Osteoblast (primary cell): ENCODE results near the gene UGT1A3. TPM values are rescaled to one million over a fixed set of nuclear protein-coding genes. Genes with fewer than 3 reads are reported as not detected.
"Not testable (repeated sequence)": the region's sequence is repeated elsewhere in the genome, so short reads cannot be mapped to it uniquely, and the experiment has no call there.

ENCODE experiments used
- DNase-seq: peaks from one replicate; pipeline ENCODE4 v3.0.0; 2011; ENCODE audit warnings: low spot score, mixed read lengths; ENCODE audit not compliant: insufficient read length; ENCODE audit errors: missing footprints
- H2AFZ ChIP-seq: 2 replicates; pipeline ENCODE4 v1.6.0; 2011; ENCODE audit warnings: mild to moderate bottlenecking, low read length
- H3K27ac ChIP-seq: 2 replicates; pipeline ENCODE4 v1.5.1; 2011; ENCODE audit warnings: mild to moderate bottlenecking, low read depth, low read length, moderate library complexity
- H3K27me3 ChIP-seq: 2 replicates; pipeline ENCODE4 v1.6.0; 2012; ENCODE audit warnings: mild to moderate bottlenecking, control low read depth, inconsistent platforms, low read length, moderate library complexity; ENCODE audit not compliant: insufficient read depth
- H3K36me3 ChIP-seq: 2 replicates; pipeline ENCODE4 v1.5.1; 2011; ENCODE audit warnings: mild to moderate bottlenecking, low read length, control low read depth, moderate library complexity; ENCODE audit not compliant: insufficient read depth
- H3K4me1 ChIP-seq: 2 replicates; pipeline ENCODE4 v1.5.1; 2011; ENCODE audit warnings: mild to moderate bottlenecking, low read length, control low read depth, moderate library complexity; ENCODE audit not compliant: insufficient read depth
- H3K4me2 ChIP-seq: 2 replicates; pipeline ENCODE4 v1.6.0; 2011; ENCODE audit warnings: mild to moderate bottlenecking, low read length; ENCODE audit not compliant: insufficient read depth
- H3K4me3 ChIP-seq: fragments of 200-600 bp; sonication (generic); 3 replicates; pipeline ENCODE4 v1.5.1; 2012; ENCODE audit warnings: mild to moderate bottlenecking, low read length, inconsistent platforms; ENCODE audit not compliant: insufficient read depth
- H3K79me2 ChIP-seq: 2 replicates; pipeline ENCODE4 v1.6.0; 2012; ENCODE audit warnings: mild to moderate bottlenecking, low read length, control low read depth, inconsistent platforms; ENCODE audit not compliant: insufficient read depth
- H3K9me3 ChIP-seq: 2 replicates; pipeline ENCODE4 v1.5.1; 2011; ENCODE audit warnings: low read depth, low read length, control low read depth
- H4K20me1 ChIP-seq: 2 replicates; pipeline ENCODE4 v1.6.0; 2012; ENCODE audit warnings: mild to moderate bottlenecking, low read length, control low read depth; ENCODE audit not compliant: insufficient read depth
- CTCF ChIP-seq: IDR thresholded peaks from 2 replicates; pipeline ENCODE4 v1.5.1; 2011; ENCODE audit warnings: mild to moderate bottlenecking, low read depth, low read length, moderate library complexity; ENCODE audit errors: extremely low read depth
- total RNA-seq: library from RNA; depleted of rRNA; stranded (reverse); fragments of >200 nt; gene quantifications from 2 replicates; pipeline ENCODE4 v1.2.3, GENCODE V29; 2012

Gene UGT1A3
- total RNA-seq, 1 donor: not detected

GRCh38 chr2:233747283-233747544 is 18.4 kb downstream of the UGT1A3 start:
- Histone ChIP-seq H3K9me3 (peaks cover 3% of the 10 kb centered on the region), H3K36me3 (no peaks in the 10 kb centered on the region), H4K20me1 (no peaks in the 10 kb centered on the region), H3K4me1 (peaks cover 3% of the 10 kb centered on the region), H3K27me3 (peaks cover 6% of the 10 kb centered on the region), H3K79me2 (no peaks in the 10 kb centered on the region), H3K4me2 (no peak overlapping the region), H3K27ac (no peak overlapping the region), H3K4me3 (no peak overlapping the region), H2AFZ (no peak overlapping the region)
- TF ChIP-seq CTCF: no peak
- no peak for DNase-seq

GRCh38 chr2:233750689-233751088 is 21.8 kb downstream of the UGT1A3 start:
- not testable (repeated sequence) for DNase-seq, H3K27ac ChIP-seq, H3K79me2 ChIP-seq, H3K36me3 ChIP-seq, H3K4me3 ChIP-seq, H3K27me3 ChIP-seq, H3K4me2 ChIP-seq, H3K4me1 ChIP-seq, H3K9me3 ChIP-seq, H2AFZ ChIP-seq, H4K20me1 ChIP-seq

- H3K36me3 ChIP-seq, H3K4me1 ChIP-seq, H3K27ac ChIP-seq, H3K4me2 ChIP-seq, H3K79me2 ChIP-seq, H3K27me3 ChIP-seq, DNase-seq, H2AFZ ChIP-seq, H4K20me1 ChIP-seq, H3K9me3 ChIP-seq, H3K4me3 ChIP-seq: not testable (repeated sequence)
These were observed 22.6 kb downstream of the UGT1A3 start for GRCh38 chr2:233751212-233752009.

GRCh38 chr2:233754872-233755611 is 26.2 kb downstream of the UGT1A3 start:
- H3K4me1 ChIP-seq: peaks cover 5% of the 10 kb centered on the region
- no peaks in the 10 kb centered on the region for H3K36me3 ChIP-seq
- H3K27me3 ChIP-seq: peaks cover 3% of the 10 kb centered on the region
- H2AFZ ChIP-seq: no peak overlapping the region
- H4K20me1 ChIP-seq: no peaks in the 10 kb centered on the region
- peaks cover 3% of the 10 kb centered on the region for H3K9me3 ChIP-seq
- DNase-seq: no peak
- no peak overlapping the region for H3K27ac ChIP-seq
- no peaks in the 10 kb centered on the region for H3K79me2 ChIP-seq
- H3K4me3 ChIP-seq: no peak overlapping the region
- no peak for TF ChIP-seq CTCF
- no peak overlapping the region for H3K4me2 ChIP-seq
